Measurements from ENCODE around the gene CDK6. TPM values are rescaled to one million over a fixed set of nuclear protein-coding genes. Genes with fewer than 3 reads are reported as not detected.

Gene CDK6
- total RNA-seq, 4 donors from 2014 or later, result 22.2 to 45.4 (median 36.4) TPM

- WGBS, result 74% methylated on average over 4 of the region's 4 CpGs
- peaks cover 26 to 38% (median 33%) of the 10 kb centered on the region in 4 donors for H3K4me1 ChIP-seq
- H3K27me3 ChIP-seq, result no peaks in the 10 kb centered on the region
- intact Hi-C loops (cut with DNase I), result no loop called here
- TF ChIP-seq POLR2AphosphoS5 (IDR thresholded peaks at IDR 0.05) (no peak), POLR2A (IDR thresholded peaks at IDR 0.05; ENCODE audit: low read depth) (no peak)
- DNase-seq (ENCODE audit: extremely low spot score), result no peak
- H3K36me3 ChIP-seq, result no peaks in the 10 kb centered on the region
- H3K27ac ChIP-seq (replicated peaks in 1 of 4), result no peak overlapping the region
- H3K9me3 ChIP-seq, result no peaks in the 10 kb centered on the region
- no peak overlapping the region for H3K4me3 ChIP-seq
Measured at GRCh38 chr7:92641921-92642511, 194.4 kb downstream of the CDK6 start.

DNA sequence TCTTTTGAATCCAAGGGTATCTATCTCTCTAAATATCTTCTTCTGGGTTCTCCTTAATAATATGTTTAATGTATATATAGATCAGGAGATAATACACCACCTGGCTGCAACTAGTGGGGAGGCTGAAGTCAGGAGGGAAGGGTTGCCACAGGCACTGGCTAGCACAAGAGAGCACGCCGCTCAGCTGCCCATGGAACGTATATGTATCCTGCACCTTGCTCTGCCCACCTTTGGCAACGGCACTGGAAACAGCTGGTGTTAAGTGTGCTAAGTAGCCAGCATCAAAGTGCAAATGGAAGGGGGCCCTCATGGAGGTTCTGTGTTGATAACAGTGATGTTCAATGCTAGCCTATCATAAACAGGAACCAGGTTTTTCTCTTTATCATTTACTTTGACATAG, 196.4 kb downstream of the CDK6 start:
- WGBS, result 61% methylated on average over 4 of the region's 4 CpGs
- intact Hi-C loops (cut with DNase I), result no loop called here

DNA sequence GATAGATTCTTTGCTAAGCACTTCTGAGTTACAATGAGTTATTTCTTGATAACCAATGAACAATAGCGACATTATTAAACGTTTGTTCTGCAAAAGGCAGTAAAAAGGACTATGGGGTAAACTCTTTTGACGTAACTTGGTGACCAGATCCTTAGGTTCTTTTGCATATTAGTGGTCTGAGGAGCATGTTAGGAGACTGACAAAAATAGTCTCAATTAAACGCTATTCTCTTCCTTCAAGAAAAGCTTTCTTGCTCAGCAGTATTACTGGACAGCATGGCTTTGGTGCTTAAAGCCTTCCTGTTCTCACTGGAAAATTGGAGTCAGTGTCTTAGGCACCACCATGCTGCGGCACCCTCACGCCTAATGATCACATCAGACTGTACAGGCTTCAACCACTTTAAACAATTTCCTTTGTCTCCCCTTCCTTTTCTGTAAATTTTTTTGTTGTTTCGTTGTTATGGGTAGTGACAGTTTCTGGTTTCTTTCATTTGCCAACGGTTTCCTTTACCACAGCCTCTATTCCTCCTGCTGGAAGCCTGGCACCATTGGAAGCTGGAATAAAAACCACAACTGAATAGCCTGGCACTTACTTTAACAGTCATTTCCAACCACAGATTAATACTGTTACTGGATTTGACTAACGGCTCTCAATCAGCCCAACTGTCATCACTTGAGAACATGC, 197.0 kb downstream of the CDK6 start:
- H3K27me3 ChIP-seq, result no peaks in the 10 kb centered on the region
- peaks cover 20 to 29% (median 26%) of the 10 kb centered on the region in 4 donors for H3K4me1 ChIP-seq
- DNase-seq (ENCODE audit: extremely low spot score), result no peak
- no peaks in the 10 kb centered on the region for H3K36me3 ChIP-seq
- TF ChIP-seq EP300 (IDR thresholded peaks at IDR 0.05) (no peak), POLR2AphosphoS5 (IDR thresholded peaks at IDR 0.05) (no peak), POLR2A (IDR thresholded peaks at IDR 0.05; ENCODE audit: low read depth) (no peak)
- TF ChIP-seq, protein P1, sequence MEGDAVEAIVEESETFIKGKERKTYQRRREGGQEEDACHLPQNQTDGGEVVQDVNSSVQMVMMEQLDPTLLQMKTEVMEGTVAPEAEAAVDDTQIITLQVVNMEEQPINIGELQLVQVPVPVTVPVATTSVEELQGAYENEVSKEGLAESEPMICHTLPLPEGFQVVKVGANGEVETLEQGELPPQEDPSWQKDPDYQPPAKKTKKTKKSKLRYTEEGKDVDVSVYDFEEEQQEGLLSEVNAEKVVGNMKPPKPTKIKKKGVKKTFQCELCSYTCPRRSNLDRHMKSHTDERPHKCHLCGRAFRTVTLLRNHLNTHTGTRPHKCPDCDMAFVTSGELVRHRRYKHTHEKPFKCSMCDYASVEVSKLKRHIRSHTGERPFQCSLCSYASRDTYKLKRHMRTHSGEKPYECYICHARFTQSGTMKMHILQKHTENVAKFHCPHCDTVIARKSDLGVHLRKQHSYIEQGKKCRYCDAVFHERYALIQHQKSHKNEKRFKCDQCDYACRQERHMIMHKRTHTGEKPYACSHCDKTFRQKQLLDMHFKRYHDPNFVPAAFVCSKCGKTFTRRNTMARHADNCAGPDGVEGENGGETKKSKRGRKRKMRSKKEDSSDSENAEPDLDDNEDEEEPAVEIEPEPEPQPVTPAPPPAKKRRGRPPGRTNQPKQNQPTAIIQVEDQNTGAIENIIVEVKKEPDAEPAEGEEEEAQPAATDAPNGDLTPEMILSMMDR (IDR thresholded peaks at IDR 0.05), result no peak
- H3K27ac ChIP-seq (replicated peaks in 1 of 4), result no peak overlapping the region
- no peak overlapping the region for H3K4me3 ChIP-seq
- H3K9me3 ChIP-seq, result no peaks in the 10 kb centered on the region
- WGBS, result 76% methylated on average over 9 of the region's 9 CpGs
- intact Hi-C loops (cut with DNase I), result no loop called here

More for the DNA sequence above, 196.4 kb downstream of the CDK6 start:
- Histone ChIP-seq H3K4me3 (no peak overlapping the region), H3K36me3 (no peaks in the 10 kb centered on the region), H3K27me3 (no peaks in the 10 kb centered on the region), H3K27ac (replicated peaks in 1 of 4) (no peak overlapping the region), H3K9me3 (no peaks in the 10 kb centered on the region), H3K4me1 (peaks cover 20 to 29% (median 26%) of the 10 kb centered on the region in 4 donors)
- TF ChIP-seq POLR2AphosphoS5 (IDR thresholded peaks at IDR 0.05) (no peak), POLR2A (IDR thresholded peaks at IDR 0.05; ENCODE audit: low read depth) (no peak), EP300 (IDR thresholded peaks at IDR 0.05) (no peak)
- TF ChIP-seq, protein P1 (IDR thresholded peaks at IDR 0.05), result no peak
- DNase-seq (ENCODE audit: extremely low spot score), result no peak

GRCh38 chr7:92636018-92636560, 200.3 kb downstream of the CDK6 start:
- Histone ChIP-seq H3K27me3 (no peaks in the 10 kb centered on the region), H3K36me3 (no peaks in the 10 kb centered on the region), H3K4me3 (no peak overlapping the region), H3K4me1 (peaks cover 41 to 48% (median 45%) of the 10 kb centered on the region in 4 donors), H3K9me3 (no peaks in the 10 kb centered on the region), H3K27ac (replicated peaks in 1 of 4) (peak overlapping the region in 2 of 4 donors; percentile 64 to 79)
- TF ChIP-seq POLR2A (IDR thresholded peaks at IDR 0.05; ENCODE audit: low read depth) (no peak), EP300 (IDR thresholded peaks at IDR 0.05) (no peak), POLR2AphosphoS5 (IDR thresholded peaks at IDR 0.05) (no peak)
- TF ChIP-seq, protein P1 (IDR thresholded peaks at IDR 0.05), result no peak
- no peak for DNase-seq (ENCODE audit: extremely low spot score)
- intact Hi-C loops (cut with DNase I), result no loop called here
- 82% methylated on average over 5 of the region's 5 CpGs for WGBS

DNA sequence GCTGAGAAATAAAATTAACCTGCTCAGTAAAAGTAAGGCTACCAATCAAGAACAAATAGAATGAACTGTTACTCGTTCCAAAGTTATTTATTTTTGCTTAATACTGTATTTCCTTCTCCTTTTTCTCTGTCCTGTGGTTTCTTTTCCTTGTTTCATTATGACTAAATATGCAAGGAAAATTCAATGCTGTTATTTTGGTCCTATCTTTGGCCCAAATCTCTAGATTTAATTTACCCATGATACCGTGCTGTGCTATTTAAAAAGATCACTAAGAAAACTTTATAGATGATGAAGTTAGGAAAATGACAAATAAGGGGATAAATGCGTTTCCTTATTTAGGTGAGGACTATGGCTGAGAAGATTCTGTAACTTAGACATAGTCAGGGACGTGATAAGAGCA, 200.8 kb downstream of the CDK6 start:
- H3K27me3 ChIP-seq, result no peaks in the 10 kb centered on the region
- TF ChIP-seq POLR2A (IDR thresholded peaks at IDR 0.05; ENCODE audit: low read depth) (no peak), EP300 (IDR thresholded peaks at IDR 0.05) (no peak), POLR2AphosphoS5 (IDR thresholded peaks at IDR 0.05) (no peak)
- TF ChIP-seq, protein P1 (IDR thresholded peaks at IDR 0.05), result no peak
- DNase-seq (ENCODE audit: extremely low spot score), result no peak
- no peaks in the 10 kb centered on the region for H3K9me3 ChIP-seq
- H3K36me3 ChIP-seq, result no peaks in the 10 kb centered on the region
- WGBS, result 61% methylated on average over 4 of the region's 4 CpGs
- intact Hi-C loops (cut with DNase I), result no loop called here
- H3K27ac ChIP-seq (replicated peaks in 1 of 4), result peak overlapping the region; percentile 62 to 79 (median 68)
- peaks cover 41 to 48% (median 45%) of the 10 kb centered on the region in 4 donors for H3K4me1 ChIP-seq
- H3K4me3 ChIP-seq, result no peak overlapping the region
